Epithelial cell of proximal tubule (primary cell): Measurements from ENCODE around the gene TMEM220. TPM values are rescaled to one million over a fixed set of nuclear protein-coding genes. Genes with fewer than 3 reads are reported as not detected.

Experiments
- DNase-seq: peaks from one replicate; pipeline ENCODE4 v3.0.0-alpha.2; 2011; ENCODE audit warnings: low read depth
- H3K4me3 ChIP-seq: 2 replicates; pipeline ENCODE4 v1.5.1; 2011; ENCODE audit warnings: low read depth, mild to moderate bottlenecking, low read length
- total RNA-seq: library from RNA; depleted of rRNA; stranded (reverse); fragments of >200 nt; gene quantifications from 2 replicates; pipeline ENCODE4 v1.2.3, GENCODE V29; 2015
- TF ChIP-seq, protein P1 (sequence below): conservative IDR thresholded peaks from 2 replicates; pipeline ENCODE4 v1.5.1; 2012; ENCODE audit warnings: low read depth, mild to moderate bottlenecking, low read length

Gene TMEM220
- total RNA-seq, 1 donor from 2014 or later = not detected

DNA sequence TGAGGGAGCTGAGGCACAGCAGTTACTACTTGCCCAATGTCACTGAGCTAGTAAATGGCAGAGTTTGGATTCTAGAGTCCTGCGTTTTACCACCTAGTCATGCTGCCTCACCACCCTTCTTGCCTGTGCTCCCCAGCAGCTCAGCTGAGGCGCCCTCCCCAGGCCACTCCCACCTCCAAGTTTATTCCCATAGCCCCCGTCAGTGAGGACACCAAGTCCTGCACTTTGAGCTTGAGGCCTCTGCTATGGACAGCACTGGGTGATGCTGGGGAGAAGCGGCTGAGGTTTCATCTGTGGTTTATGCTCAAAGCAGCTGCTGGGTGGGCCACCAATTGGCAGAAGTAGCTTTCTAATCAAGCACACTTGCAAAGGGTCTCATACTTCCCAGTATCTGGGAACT is 37.4 kb upstream of the TMEM220 start:
- TF ChIP-seq, protein P1, sequence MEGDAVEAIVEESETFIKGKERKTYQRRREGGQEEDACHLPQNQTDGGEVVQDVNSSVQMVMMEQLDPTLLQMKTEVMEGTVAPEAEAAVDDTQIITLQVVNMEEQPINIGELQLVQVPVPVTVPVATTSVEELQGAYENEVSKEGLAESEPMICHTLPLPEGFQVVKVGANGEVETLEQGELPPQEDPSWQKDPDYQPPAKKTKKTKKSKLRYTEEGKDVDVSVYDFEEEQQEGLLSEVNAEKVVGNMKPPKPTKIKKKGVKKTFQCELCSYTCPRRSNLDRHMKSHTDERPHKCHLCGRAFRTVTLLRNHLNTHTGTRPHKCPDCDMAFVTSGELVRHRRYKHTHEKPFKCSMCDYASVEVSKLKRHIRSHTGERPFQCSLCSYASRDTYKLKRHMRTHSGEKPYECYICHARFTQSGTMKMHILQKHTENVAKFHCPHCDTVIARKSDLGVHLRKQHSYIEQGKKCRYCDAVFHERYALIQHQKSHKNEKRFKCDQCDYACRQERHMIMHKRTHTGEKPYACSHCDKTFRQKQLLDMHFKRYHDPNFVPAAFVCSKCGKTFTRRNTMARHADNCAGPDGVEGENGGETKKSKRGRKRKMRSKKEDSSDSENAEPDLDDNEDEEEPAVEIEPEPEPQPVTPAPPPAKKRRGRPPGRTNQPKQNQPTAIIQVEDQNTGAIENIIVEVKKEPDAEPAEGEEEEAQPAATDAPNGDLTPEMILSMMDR = no peak
- no peak for DNase-seq

DNA sequence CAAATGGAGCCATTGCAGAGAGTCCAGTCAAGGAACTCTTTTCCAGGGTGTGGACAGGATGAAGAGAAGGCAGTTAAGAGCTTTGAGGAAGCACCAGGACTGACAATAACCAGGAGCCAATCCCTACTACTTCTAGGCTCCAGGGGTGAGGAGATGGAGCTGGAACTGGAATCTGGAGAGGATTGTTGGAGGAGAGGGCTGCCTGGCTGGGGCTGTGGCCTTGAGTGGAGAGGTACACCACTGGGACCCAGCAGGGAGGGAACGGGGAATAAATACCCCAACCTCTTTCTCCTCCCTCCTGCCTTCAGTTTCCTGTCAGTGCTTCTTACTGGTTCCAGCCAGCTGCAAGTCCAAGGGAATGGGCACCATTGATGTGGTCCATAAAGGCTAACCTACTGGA is 32.2 kb upstream of the TMEM220 start:
- H3K4me3 ChIP-seq = no peak overlapping the region
- no peak for DNase-seq
- TF ChIP-seq, protein P1 = no peak

More for the DNA sequence above, 37.4 kb upstream of the TMEM220 start:
- no peak overlapping the region for H3K4me3 ChIP-seq

DNA sequence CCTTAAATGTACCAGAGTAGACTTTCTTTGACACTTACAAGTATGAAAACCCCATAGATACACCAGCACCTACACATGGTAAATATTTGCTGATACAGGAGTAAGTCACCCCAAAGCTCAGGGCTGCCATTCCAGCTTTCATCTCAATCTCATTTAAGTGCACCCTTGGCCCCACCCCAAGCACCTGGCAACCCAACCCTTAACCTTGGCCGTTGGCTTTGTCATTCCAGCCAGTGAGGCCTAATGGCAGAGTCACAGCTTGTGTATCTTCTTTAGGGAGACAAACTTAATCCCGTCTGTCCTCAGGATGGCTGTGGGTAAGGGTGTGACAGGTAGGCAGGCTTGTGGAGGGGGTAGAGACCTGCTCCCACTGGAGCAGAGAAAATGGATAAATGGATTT is 31.5 kb upstream of the TMEM220 start:
- no peak overlapping the region for H3K4me3 ChIP-seq
- TF ChIP-seq, protein P1 = no peak
- DNase-seq = no peak

DNA sequence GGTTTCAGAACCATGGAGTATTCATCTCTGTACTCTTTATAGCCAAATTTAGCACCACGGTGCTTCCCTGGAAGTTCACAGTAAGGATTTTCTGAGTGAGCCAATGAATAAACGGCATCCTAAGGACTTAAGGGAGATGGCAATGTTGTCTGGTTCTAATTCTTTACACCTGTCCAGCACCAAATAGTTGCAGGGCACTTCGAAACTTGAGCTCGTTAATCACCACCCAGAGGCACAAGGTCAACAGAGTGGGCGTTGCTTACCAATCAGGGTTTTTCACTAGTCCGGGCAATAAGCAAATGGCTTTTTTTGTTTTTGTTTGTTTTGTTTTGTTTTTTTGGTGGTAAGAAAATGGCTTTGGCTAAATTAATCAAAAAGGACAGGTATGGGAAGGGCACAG is 28.2 kb upstream of the TMEM220 start:
- no peak for DNase-seq
- TF ChIP-seq, protein P1 = no peak
- no peak overlapping the region for H3K4me3 ChIP-seq

DNA sequence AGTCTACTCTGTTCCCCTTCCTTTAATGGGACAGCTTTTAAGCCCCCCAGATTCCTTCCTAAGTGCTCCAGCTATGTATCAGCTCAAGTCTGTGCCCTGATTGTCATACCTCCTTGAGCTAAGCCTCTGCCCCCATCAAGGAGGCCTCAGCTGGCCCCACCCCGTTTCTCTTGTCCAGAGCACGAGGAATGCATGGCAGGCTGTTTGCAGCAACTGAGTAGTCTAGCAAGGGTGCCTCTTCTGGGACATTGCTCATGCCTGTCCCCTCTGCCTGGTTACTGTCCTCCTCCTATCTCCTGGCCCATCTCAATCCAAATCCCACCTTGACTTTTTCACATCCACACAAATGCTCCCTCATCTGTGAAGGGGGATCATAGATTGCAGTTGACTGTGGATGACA is 27.8 kb upstream of the TMEM220 start:
- TF ChIP-seq, protein P1 = no peak
- H3K4me3 ChIP-seq = no peak overlapping the region
- no peak for DNase-seq

DNA sequence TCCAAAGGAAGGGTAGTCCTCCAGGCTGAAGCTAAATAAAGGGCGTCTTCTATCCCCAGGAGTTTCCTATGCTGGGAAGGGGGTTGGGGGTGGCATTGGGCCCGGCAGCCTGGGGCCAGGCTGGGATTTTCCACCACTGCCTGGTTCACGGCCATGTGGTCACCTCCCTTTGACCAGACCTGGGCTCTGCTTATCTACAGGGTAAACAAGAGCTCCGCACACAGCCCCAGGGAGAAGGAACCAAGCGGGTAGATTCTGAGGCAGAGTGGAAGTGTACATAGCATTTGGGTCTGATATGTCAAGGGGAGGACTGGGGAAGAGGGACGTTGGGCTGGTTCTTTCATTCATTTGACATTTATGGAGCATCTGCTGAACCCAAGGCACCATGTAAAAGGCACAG is 27.2 kb upstream of the TMEM220 start:
- no peak overlapping the region for H3K4me3 ChIP-seq
- TF ChIP-seq, protein P1 = no peak
- DNase-seq = no peak

DNA sequence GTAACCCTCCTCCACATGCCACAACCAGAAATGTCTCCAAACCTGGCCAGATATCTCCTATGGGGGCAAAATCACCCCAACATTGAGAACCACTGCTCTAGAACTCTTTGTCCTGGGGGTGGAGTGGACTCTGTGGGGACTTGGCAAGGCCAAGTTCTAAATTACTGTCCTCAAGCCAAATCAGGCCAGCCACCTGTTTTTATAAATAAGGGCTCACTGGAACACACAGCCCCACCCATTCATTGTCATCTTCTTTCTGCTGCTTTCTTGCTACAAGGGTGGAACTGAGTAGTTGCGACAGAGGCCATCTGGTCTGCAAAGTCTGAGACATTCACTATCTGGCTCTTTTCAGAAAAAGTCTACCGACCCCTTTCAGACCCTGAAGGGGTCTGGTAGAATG is 26.8 kb upstream of the TMEM220 start:
- DNase-seq = no peak
- H3K4me3 ChIP-seq = no peak overlapping the region
- TF ChIP-seq, protein P1 = no peak
